CD8-positive, alpha-beta memory T cell (primary cell): ENCODE results near the gene MAPK10. TPM values are rescaled to one million over a fixed set of nuclear protein-coding genes. Genes with fewer than 3 reads are reported as not detected.
"Not testable (repeated sequence)": the region's sequence is repeated elsewhere in the genome, so short reads cannot be mapped to it uniquely, and the experiment has no call there.

Experiments
- CTCF ChIA-PET: fragments of 350-600 bp; sonication (Branson Sonifier 250); formaldehyde crosslinking; loops from one replicate; lab custom pipeline; 2021; ENCODE audit warnings: antibody characterized with exemption; lab: Charles Lee
- POLR2A ChIA-PET: fragments of 350-600 bp; sonication (Branson Sonifier 250); formaldehyde crosslinking; loops from one replicate; lab custom pipeline; 2021; ENCODE audit warnings: antibody characterized with exemption; lab: Charles Lee
- DNase-seq, 5 donors: peaks; one replicate each; pipeline versions ENCODE4 v3.0.0 to v3.0.0-alpha.2; 2020 to 2022; ENCODE audit warnings: mixed read lengths in 1 of 5
- H3K27ac ChIP-seq: one replicate; pipeline ENCODE4 v1.7.0; 2013; ENCODE audit warnings: low read depth, mild to moderate bottlenecking, low read length, moderate library complexity
- H3K27me3 ChIP-seq: 2 replicates; pipeline ENCODE4 v1.7.0; 2013; ENCODE audit warnings: low read length, mild to moderate bottlenecking; ENCODE audit not compliant: insufficient read depth, poor library complexity, severe bottlenecking
- H3K36me3 ChIP-seq: 2 replicates; pipeline ENCODE4 v1.7.0; 2013; ENCODE audit warnings: mild to moderate bottlenecking, low read length, moderate library complexity; ENCODE audit not compliant: insufficient read depth
- H3K4me1 ChIP-seq: 2 replicates; pipeline ENCODE4 v1.7.0; 2013; ENCODE audit warnings: mild to moderate bottlenecking, low read length, moderate library complexity; ENCODE audit not compliant: insufficient read depth
- H3K4me3 ChIP-seq: 2 replicates; pipeline ENCODE4 v1.7.0; 2013; ENCODE audit warnings: mild to moderate bottlenecking, low read length
- H3K9me3 ChIP-seq: 2 replicates; pipeline ENCODE4 v1.7.0; 2013; ENCODE audit warnings: mild to moderate bottlenecking, low read length
- H3K27ac Mint-ChIP-seq, 8 donors: one replicate each; pipeline ENCODE4 v1.8.0; 2020 to 2021; ENCODE audit warnings: mixed read lengths in 8 of 8, mild to moderate bottlenecking in 6 of 8, inconsistent platforms in 3 of 8, moderate library complexity in 3 of 8
- H3K27me3 Mint-ChIP-seq, 2 donors: one replicate each; pipeline ENCODE4 v1.8.0; 2020 to 2021; ENCODE audit warnings: mixed read lengths in 2 of 2, mild to moderate bottlenecking in 1 of 2, moderate library complexity in 1 of 2
- H3K36me3 Mint-ChIP-seq, 3 donors: one replicate each; pipeline ENCODE4 v1.8.0; 2020 to 2021; ENCODE audit warnings: mixed read lengths in 3 of 3, inconsistent platforms in 1 of 3, mild to moderate bottlenecking in 1 of 3
- H3K4me1 Mint-ChIP-seq, 3 donors: one replicate each; pipeline ENCODE4 v1.8.0; 2020 to 2021; ENCODE audit warnings: mixed read lengths in 3 of 3, inconsistent platforms in 1 of 3, mild to moderate bottlenecking in 1 of 3
- H3K4me3 Mint-ChIP-seq, 7 donors: one replicate each; pipeline ENCODE4 v1.8.0; 2020 to 2021; ENCODE audit warnings: mixed read lengths in 7 of 7, mild to moderate bottlenecking in 6 of 7, moderate library complexity in 4 of 7, inconsistent platforms in 2 of 7
- H3K9me3 Mint-ChIP-seq, 5 donors: one replicate each; pipeline ENCODE4 v1.8.0; 2020 to 2022; ENCODE audit warnings: mixed read lengths in 5 of 5, mild to moderate bottlenecking in 3 of 5, moderate library complexity in 2 of 5, inconsistent platforms in 1 of 5
- polyA plus RNA-seq: library from polyadenylated mRNA; unstranded; fragments of 300-500 nt; fragmentation: Illumina TruSeq; gene quantifications from one replicate; pipeline ENCODE4 v1.2.3, GENCODE V29; 2021
- total RNA-seq, 2 experiments: library from RNA; stranded (reverse); gene quantifications; one replicate each; pipeline ENCODE4 v1.2.3, GENCODE V29; 2021

The MAPK10 gene
- total and polyA plus RNA-seq, 3 experiments from 2014 or later, result not detected

DNA sequence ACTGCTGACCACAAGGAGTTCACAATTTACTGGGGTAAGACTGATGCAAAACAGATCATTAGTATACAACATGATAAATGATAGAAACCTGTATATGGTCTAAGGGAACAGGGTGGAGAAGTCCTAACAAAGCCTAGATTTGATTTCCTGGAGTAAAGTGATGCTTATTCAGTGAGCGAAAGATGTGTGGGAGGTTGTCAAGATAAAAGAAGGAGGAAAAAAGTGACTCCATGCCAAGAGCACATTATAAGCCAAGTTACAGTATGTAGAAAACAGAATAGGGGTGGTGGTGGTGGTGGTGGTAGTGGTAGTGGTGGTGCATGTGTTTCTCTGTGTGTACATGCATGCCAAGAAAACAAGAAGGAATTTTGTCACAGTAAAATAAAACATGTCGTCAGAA is 325.2 kb downstream of the MAPK10 start:
- no peaks in the 10 kb centered on the region for H3K27me3 ChIP-seq
- peaks cover 0 to 8% (median 0%) of the 10 kb centered on the region in 5 donors for H3K9me3 Mint-ChIP-seq
- POLR2A ChIA-PET, result no interaction called here

GRCh38 chr4:86033171-86033570 is 326.7 kb downstream of the MAPK10 start:
- H3K4me1 Mint-ChIP-seq, result no peaks in the 10 kb centered on the region
- no peak overlapping the region for H3K27ac ChIP-seq
- H3K27me3 Mint-ChIP-seq, result no peaks in the 10 kb centered on the region
- no peak for DNase-seq
- H3K4me3 ChIP-seq, result no peak overlapping the region
- peaks cover 0 to 8% (median 0%) of the 10 kb centered on the region in 5 donors for H3K9me3 Mint-ChIP-seq
- H3K4me1 ChIP-seq, result no peaks in the 10 kb centered on the region
- H3K4me3 Mint-ChIP-seq, result no peak overlapping the region
- ChIA-PET POLR2A (no interaction called here), CTCF (no interaction called here)
- H3K36me3 ChIP-seq, result no peaks in the 10 kb centered on the region
- H3K9me3 ChIP-seq, result no peaks in the 10 kb centered on the region
- H3K27ac Mint-ChIP-seq, result no peak overlapping the region
- no peaks in the 10 kb centered on the region for H3K36me3 Mint-ChIP-seq
- H3K27me3 ChIP-seq, result no peaks in the 10 kb centered on the region

More for the DNA sequence above, 325.2 kb downstream of the MAPK10 start:
- no peaks in the 10 kb centered on the region for H3K36me3 ChIP-seq
- no peak overlapping the region for H3K27ac ChIP-seq
- no peak overlapping the region for H3K27ac Mint-ChIP-seq
- H3K9me3 ChIP-seq, result no peaks in the 10 kb centered on the region
- H3K4me1 ChIP-seq, result no peaks in the 10 kb centered on the region
- no peak overlapping the region for H3K4me3 Mint-ChIP-seq
- H3K4me1 Mint-ChIP-seq, result no peaks in the 10 kb centered on the region
- CTCF ChIA-PET, result no interaction called here
- H3K4me3 ChIP-seq, result no peak overlapping the region
- no peaks in the 10 kb centered on the region for H3K36me3 Mint-ChIP-seq
- no peaks in the 10 kb centered on the region for H3K27me3 Mint-ChIP-seq
- no peak for DNase-seq

GRCh38 chr4:86032476-86033022 is 327.3 kb downstream of the MAPK10 start:
- DNase-seq, result no peak
- no peak overlapping the region for H3K4me3 ChIP-seq
- H3K27ac ChIP-seq, result no peak overlapping the region
- no peak overlapping the region for H3K4me3 Mint-ChIP-seq
- H3K36me3 ChIP-seq, result no peaks in the 10 kb centered on the region
- H3K36me3 Mint-ChIP-seq, result no peaks in the 10 kb centered on the region
- no peaks in the 10 kb centered on the region for H3K4me1 ChIP-seq
- CTCF ChIA-PET, result no interaction called here
- H3K27me3 ChIP-seq, result no peaks in the 10 kb centered on the region
- H3K27me3 Mint-ChIP-seq, result no peaks in the 10 kb centered on the region
- no peaks in the 10 kb centered on the region for H3K4me1 Mint-ChIP-seq
- no peaks in the 10 kb centered on the region for H3K9me3 ChIP-seq
- H3K27ac Mint-ChIP-seq, result no peak overlapping the region
- H3K9me3 Mint-ChIP-seq, result peaks cover 0 to 8% (median 0%) of the 10 kb centered on the region in 5 donors
- POLR2A ChIA-PET, result no interaction called here

DNA sequence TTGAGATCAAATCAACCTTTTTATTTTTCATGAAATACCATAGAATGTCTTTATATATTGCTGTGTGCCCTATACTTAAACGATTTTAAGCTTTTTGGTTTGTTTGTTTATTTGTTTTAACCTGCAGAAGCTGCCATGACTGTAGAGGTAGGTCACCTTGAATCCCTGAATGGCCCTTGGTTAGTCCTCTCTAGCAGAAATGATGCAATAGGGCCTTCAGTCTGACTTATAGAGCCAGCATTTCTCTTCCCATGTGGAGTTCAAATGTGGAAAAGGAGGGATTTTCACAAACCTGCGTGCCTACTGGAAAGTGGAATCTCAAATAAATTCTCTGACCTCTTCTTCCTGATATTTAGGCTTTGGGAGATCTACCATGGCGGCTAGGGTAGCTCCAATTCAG is 327.9 kb downstream of the MAPK10 start:
- POLR2A ChIA-PET, result no interaction called here
- Histone ChIP-seq H3K9me3 (no peaks in the 10 kb centered on the region), H3K36me3 (no peaks in the 10 kb centered on the region), H3K27me3 (no peaks in the 10 kb centered on the region), H3K4me3 (no peak overlapping the region), H3K27ac (no peak overlapping the region), H3K4me1 (no peaks in the 10 kb centered on the region)
- Mint-ChIP-seq H3K27ac (no peak overlapping the region), H3K36me3 (no peaks in the 10 kb centered on the region), H3K27me3 (no peaks in the 10 kb centered on the region), H3K9me3 (peaks cover 0 to 8% (median 0%) of the 10 kb centered on the region in 5 donors), H3K4me3 (no peak overlapping the region), H3K4me1 (no peaks in the 10 kb centered on the region)
- DNase-seq, result no peak
- CTCF ChIA-PET, result no interaction called here

DNA sequence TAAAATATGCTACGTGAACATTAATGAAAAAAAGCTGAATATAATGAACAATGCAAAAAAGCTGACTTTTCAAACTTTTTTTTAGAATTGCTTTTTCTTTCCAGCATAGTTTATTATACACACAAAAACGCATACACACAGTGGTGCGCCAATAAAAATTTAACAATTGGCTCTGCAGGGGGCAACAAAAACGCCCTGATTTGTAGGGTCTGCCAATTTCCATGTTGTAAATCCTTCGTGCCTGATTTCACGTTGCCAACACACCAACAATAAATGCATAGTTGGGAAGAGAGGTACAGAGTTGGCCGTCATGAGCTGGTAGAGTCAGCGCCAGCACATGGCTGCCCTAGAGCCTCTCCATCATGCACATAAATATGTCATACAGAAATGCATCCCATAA is 333.1 kb downstream of the MAPK10 start:
- POLR2A ChIA-PET, result no interaction called here
- H3K27ac ChIP-seq, result no peak overlapping the region
- no peaks in the 10 kb centered on the region for H3K27me3 ChIP-seq
- H3K9me3 ChIP-seq, result no peaks in the 10 kb centered on the region
- no peak overlapping the region for H3K4me3 ChIP-seq
- H3K4me1 ChIP-seq, result no peaks in the 10 kb centered on the region
- H3K36me3 ChIP-seq, result no peaks in the 10 kb centered on the region
- H3K27me3 Mint-ChIP-seq, result no peaks in the 10 kb centered on the region
- H3K4me3 Mint-ChIP-seq, result no peak overlapping the region
- CTCF ChIA-PET, result no interaction called here
- no peak overlapping the region for H3K27ac Mint-ChIP-seq
- no peaks in the 10 kb centered on the region for H3K4me1 Mint-ChIP-seq
- DNase-seq, result no peak
- H3K9me3 Mint-ChIP-seq, result peaks cover 0 to 2% (median 0%) of the 10 kb centered on the region in 5 donors
- no peaks in the 10 kb centered on the region for H3K36me3 Mint-ChIP-seq

DNA sequence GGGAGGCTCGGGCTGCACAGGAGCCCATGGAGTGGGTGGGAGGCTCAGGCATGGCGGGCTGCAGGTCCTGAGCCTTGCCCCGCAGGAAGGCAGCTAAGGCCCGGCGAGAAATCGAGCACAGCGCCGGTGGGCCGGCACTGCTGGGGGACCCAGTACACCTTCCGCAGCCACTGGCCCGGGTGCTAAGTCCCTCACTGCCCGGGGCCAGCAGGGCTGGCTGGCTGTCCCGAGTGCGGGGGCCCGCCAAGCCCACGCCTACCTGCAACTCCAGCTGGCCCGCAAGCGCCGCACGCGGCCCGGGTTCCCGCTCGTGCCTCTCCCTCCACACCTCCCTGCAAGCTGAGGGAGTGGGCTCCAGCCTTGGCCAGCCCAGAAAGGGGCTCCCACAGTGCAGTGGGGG is 338.2 kb downstream of the MAPK10 start:
- H3K36me3 ChIP-seq, H3K36me3 Mint-ChIP-seq, H3K4me1 ChIP-seq, H3K27me3 Mint-ChIP-seq, DNase-seq, H3K9me3 Mint-ChIP-seq, H3K4me3 Mint-ChIP-seq, H3K27me3 ChIP-seq, CTCF ChIA-PET, H3K9me3 ChIP-seq, H3K4me1 Mint-ChIP-seq, H3K27ac ChIP-seq, H3K27ac Mint-ChIP-seq, H3K4me3 ChIP-seq, POLR2A ChIA-PET: not testable (repeated sequence)

- no peaks in the 10 kb centered on the region for H3K4me1 ChIP-seq
- H3K36me3 Mint-ChIP-seq, result no peaks in the 10 kb centered on the region
- CTCF ChIA-PET, result interaction anchor here (0.8 kb wide), 1 partner anchor 24 kb away, joined by 3 read pairs; no protein-coding TSS in a partner anchor
- H3K36me3 ChIP-seq, result no peaks in the 10 kb centered on the region
- DNase-seq, result no peak
- no peaks in the 10 kb centered on the region for H3K27me3 ChIP-seq
- H3K9me3 ChIP-seq, result no peaks in the 10 kb centered on the region
- H3K27ac ChIP-seq, result no peak overlapping the region
- no peaks in the 10 kb centered on the region for H3K27me3 Mint-ChIP-seq
- POLR2A ChIA-PET, result no interaction called here
- no peak overlapping the region for H3K27ac Mint-ChIP-seq
- H3K4me3 ChIP-seq, result no peak overlapping the region
- peaks cover 0 to 9% (median 2%) of the 10 kb centered on the region in 5 donors for H3K9me3 Mint-ChIP-seq
- H3K4me1 Mint-ChIP-seq, result no peaks in the 10 kb centered on the region
- H3K4me3 Mint-ChIP-seq, result no peak overlapping the region
Observed at GRCh38 chr4:86019906-86020305, 339.9 kb downstream of the MAPK10 start.

GRCh38 chr4:86019362-86019761 is 340.5 kb downstream of the MAPK10 start:
- Histone ChIP-seq H3K4me1 (no peaks in the 10 kb centered on the region), H3K4me3 (no peak overlapping the region), H3K9me3 (no peaks in the 10 kb centered on the region), H3K27ac (no peak overlapping the region), H3K36me3 (no peaks in the 10 kb centered on the region), H3K27me3 (no peaks in the 10 kb centered on the region)
- ChIA-PET POLR2A (no interaction called here), CTCF (interaction anchor here (0.8 kb wide), 1 partner anchor 25 kb away, joined by 3 read pairs; no protein-coding TSS in a partner anchor)
- H3K9me3 Mint-ChIP-seq, result peaks cover 0 to 9% (median 4%) of the 10 kb centered on the region in 5 donors
- no peak for DNase-seq
- no peaks in the 10 kb centered on the region for H3K4me1 Mint-ChIP-seq
- no peak overlapping the region for H3K4me3 Mint-ChIP-seq
- no peak overlapping the region for H3K27ac Mint-ChIP-seq
- H3K36me3 Mint-ChIP-seq, result no peaks in the 10 kb centered on the region
- H3K27me3 Mint-ChIP-seq, result no peaks in the 10 kb centered on the region
